Measurements from ENCODE around the gene RAB44.

GRCh38 chr6:36659271-36659670, 38.4 kb upstream of the RAB44 start:
- TF ChIP-seq POLR2A (IDR thresholded peaks at IDR 0.05; ENCODE audit: low read depth, low read length): no peak
- no peak for TF ChIP-seq RAD21 (IDR thresholded peaks at IDR 0.05; ENCODE audit: low read length)
- TF ChIP-seq, protein P1, sequence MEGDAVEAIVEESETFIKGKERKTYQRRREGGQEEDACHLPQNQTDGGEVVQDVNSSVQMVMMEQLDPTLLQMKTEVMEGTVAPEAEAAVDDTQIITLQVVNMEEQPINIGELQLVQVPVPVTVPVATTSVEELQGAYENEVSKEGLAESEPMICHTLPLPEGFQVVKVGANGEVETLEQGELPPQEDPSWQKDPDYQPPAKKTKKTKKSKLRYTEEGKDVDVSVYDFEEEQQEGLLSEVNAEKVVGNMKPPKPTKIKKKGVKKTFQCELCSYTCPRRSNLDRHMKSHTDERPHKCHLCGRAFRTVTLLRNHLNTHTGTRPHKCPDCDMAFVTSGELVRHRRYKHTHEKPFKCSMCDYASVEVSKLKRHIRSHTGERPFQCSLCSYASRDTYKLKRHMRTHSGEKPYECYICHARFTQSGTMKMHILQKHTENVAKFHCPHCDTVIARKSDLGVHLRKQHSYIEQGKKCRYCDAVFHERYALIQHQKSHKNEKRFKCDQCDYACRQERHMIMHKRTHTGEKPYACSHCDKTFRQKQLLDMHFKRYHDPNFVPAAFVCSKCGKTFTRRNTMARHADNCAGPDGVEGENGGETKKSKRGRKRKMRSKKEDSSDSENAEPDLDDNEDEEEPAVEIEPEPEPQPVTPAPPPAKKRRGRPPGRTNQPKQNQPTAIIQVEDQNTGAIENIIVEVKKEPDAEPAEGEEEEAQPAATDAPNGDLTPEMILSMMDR (conservative IDR thresholded peaks at IDR 0.05; ENCODE audit: low read depth, low read length): no peak

Measured in IMR-90 (cell line).